HG03025 (cell line): Measurements from ENCODE around the gene RFT1.

ENCODE experiments used
- ATAC-seq: cut with Tn5 transposase; IDR thresholded peaks from one replicate; pipeline ENCODE4 v1.9.1; 2021; ENCODE audit warnings: mild to moderate bottlenecking, moderate library complexity; ENCODE audit not compliant: unreplicated experiment, low FRiP score

RFT1 gene

DNA sequence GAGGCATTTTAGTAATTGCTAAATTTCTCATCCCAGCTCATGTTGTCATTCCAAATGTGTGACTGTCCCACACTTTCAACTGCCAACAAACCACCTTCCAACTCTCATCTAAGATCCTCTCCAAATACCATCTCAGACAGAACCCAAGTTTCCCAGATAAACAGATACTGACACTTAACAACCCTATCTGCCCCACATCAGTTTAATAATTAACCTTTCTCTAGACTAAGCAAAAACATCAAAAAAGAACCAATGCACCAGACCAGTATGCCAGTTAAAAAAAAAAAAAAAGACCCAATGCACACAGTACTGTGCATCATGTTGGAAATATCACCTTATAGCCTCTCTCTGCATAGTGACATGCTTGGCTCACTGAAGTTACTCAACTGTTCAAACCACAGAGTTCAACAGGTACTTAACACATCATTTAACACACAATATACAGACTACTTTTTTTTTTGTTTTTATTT is 89.8 kb downstream of the RFT1 start:
- ATAC-seq: no peak

DNA sequence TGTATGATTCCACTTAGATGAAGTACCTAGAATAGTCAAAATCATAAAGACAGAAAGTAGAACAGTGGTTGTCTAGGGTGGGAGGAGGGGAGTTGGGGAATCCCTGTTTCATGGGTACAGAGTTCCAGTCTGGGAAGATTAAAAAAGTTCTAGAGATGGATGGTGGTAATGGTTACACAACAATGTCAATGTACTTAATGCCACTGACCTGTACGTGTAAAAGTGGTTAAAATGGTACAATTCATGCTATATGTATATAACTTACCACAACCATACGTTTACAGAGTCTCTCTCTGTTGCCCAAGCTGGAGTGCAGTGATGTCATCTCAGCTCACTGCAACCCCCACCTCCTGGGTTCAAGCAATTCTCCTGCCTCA is 90.9 kb downstream of the RFT1 start:
- no peak for ATAC-seq

DNA sequence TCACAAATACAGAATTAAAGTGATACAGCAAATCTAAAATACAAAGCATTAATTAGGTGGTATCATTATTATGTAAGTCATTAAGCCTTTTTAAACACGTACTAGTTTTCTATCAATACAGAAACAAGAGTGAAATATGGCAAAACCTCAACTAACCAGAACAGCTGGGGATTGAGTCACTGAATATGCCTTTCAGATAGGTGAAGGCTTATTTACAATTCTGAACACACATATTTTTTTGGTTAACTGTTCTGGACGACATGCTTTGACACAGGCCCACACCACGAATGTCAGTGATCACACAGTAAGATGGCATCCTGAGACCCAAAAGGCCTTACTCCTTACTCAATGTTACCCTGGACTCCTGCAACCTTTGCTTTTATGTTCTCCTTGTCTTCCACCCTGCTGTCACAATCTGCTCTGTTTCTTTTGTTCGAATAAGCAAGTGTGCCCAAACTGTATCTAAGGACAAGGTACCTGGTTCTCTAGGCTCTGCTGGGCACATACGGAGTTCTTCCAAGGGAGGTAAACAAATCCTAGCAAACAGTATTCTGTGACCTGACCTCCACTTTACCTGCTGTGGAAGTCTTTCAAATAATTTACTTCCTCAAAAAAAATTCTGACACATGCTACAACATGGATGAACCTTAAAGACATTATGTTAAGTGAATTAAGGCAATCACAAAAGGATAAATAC is 91.4 kb downstream of the RFT1 start:
- ATAC-seq: no peak
